ENCODE results near the gene PHGDH. TPM values are rescaled to one million over a fixed set of nuclear protein-coding genes. Genes with fewer than 3 reads are reported as not detected.
"Not testable (repeated sequence)": the region's sequence is repeated elsewhere in the genome, so short reads cannot be mapped to it uniquely, and the experiment has no call there.

PHGDH gene
- total and polyA plus RNA-seq, 8 donors = 2.3 to 45.8 (median 25.6) TPM

DNA sequence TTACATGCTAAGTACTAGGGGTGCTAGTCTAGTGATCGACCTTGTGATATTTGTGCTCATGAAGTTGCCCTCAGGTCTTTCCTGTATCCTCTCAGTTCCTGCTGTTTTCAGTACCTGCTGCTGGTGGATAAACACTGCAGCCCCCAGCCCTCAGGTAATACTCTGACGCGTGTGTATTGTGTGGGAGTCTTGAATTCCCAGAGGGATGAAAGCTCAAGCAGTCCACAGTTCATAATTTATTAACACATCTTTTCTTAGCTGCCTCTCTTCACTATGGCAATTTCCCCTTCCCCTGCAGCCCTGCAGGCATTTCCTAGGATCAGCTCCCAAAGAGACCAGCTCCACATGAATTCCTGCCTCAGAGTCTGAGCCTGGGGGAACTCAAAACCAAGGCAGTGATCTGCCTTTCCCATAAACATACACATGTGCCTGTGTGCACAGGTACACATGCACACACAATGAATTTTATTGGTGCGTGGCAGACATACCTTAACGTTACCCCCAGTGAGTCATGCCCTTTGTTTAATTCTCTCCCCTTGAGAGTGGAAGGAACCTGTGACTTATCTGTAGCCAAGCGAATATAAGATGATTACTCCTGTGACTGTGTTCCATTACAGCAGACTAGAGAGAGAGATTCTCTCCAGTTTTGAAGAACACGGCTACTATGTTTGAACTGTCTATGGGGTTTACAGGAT, 71.0 kb downstream of the PHGDH start:
- 48 to 65% (median 57%) methylated on average over 7 of the region's 7 CpGs for WGBS, 5 donors
- Histone ChIP-seq H3K27me3 (no peaks in the 10 kb centered on the region), H3K4me1 (peaks cover 13 to 58% (median 47%) of the 10 kb centered on the region in 4 donors), H3K36me3 (no peaks in the 10 kb centered on the region), H3K27ac (peak overlapping the region in 1 of 5 donors; percentile 28), H3K9me3 (no peaks in the 10 kb centered on the region), H3K4me3 (no peak overlapping the region)
- TF ChIP-seq, protein P1, sequence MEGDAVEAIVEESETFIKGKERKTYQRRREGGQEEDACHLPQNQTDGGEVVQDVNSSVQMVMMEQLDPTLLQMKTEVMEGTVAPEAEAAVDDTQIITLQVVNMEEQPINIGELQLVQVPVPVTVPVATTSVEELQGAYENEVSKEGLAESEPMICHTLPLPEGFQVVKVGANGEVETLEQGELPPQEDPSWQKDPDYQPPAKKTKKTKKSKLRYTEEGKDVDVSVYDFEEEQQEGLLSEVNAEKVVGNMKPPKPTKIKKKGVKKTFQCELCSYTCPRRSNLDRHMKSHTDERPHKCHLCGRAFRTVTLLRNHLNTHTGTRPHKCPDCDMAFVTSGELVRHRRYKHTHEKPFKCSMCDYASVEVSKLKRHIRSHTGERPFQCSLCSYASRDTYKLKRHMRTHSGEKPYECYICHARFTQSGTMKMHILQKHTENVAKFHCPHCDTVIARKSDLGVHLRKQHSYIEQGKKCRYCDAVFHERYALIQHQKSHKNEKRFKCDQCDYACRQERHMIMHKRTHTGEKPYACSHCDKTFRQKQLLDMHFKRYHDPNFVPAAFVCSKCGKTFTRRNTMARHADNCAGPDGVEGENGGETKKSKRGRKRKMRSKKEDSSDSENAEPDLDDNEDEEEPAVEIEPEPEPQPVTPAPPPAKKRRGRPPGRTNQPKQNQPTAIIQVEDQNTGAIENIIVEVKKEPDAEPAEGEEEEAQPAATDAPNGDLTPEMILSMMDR (IDR thresholded peaks at IDR 0.05) = no peak
- TF ChIP-seq POLR2AphosphoS5 (IDR thresholded peaks at IDR 0.05) = no peak
- no peak for TF ChIP-seq POLR2A (IDR thresholded peaks at IDR 0.05)
- TF ChIP-seq EP300 (IDR thresholded peaks at IDR 0.05) = no peak
- DNase-seq = peak in 1 of 2 donors; percentile 59
- intact Hi-C loops (cut with DNase I; ENCODE audit: low total_unique reads) = no loop called here

DNA sequence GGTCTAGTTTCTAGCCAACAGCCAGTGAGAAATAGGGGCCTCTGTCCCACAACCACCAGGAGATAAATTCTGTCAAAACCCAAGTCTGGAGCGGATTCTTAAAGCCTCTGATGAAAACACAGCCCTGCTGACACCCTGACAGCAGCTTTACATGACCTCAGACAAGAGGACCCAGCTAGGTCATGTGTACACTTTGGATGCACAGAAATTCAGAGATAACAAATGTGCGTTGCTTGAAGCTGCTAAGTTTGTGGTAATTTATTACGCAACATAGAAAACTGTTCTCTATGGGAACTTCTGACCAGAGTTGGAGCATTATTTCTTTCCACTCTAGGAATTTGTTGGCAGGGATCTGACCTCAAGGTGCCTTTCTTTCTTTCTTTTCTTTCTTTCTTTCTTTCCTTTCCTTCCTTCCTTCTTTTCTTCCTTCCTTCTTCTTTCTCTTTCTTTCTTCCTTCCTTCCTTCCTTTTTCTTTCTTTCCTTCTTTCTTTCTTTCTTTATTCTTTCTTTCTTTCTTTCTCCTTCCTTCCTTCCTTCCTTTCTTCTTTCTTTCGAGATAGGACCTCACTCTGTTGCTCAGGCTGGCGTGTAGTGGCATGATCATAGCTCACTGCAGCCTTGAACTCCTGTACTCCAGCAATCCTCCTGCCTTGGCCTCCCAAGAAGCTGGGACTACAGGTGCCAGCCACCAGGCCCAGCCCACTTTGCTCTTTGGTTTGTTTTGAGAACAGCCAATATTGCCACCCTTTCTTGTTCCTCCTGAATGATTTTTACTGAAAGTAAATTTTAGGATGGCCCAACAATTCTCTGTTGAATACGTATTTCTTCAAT, 71.8 kb downstream of the PHGDH start:
- 72 to 76% (median 73%) methylated on average over 6 of the region's 6 CpGs for WGBS, 5 donors
- DNase-seq = peak in 1 of 2 donors; percentile 33
- Histone ChIP-seq H3K27ac (peak overlapping the region in 2 of 5 donors; percentile 18 to 64), H3K27me3 (no peaks in the 10 kb centered on the region), H3K4me3 (no peak overlapping the region), H3K9me3 (no peaks in the 10 kb centered on the region), H3K4me1 (peaks cover 13 to 65% (median 50%) of the 10 kb centered on the region in 4 donors), H3K36me3 (no peaks in the 10 kb centered on the region)
- intact Hi-C loops (cut with DNase I; ENCODE audit: low total_unique reads) = no loop called here
- TF ChIP-seq POLR2A (IDR thresholded peaks at IDR 0.05) = no peak
- TF ChIP-seq, protein P1 (IDR thresholded peaks at IDR 0.05) = no peak

DNA sequence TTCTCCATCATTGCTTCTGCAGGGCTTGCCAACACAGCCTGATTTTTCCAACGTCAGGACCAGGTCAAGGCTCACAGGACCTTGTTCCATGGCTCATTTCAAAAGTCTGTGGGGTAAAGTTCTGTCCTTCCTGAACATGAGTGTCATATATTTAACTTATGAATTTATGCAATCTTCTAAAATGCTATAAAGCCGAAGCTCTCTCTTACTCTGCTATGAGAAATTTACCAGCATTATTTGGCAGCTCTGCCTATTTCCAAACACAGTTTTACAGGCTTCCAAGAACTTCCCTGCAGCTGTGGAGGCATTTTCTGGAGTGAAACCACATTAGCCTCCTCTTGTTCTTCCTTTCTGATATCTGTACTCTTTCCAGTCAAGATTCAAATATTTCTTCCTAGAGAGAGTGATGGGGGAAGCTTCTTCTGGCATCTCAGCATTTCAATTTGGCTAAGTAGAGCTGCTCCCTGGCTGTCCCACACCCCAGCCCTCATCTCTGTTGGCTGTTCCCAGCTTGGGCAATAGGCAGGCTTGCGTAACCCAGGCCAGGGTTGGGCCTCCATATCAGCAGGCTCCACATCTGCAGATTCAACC, 72.6 kb downstream of the PHGDH start:
- Histone ChIP-seq H3K9me3 (no peaks in the 10 kb centered on the region), H3K36me3 (no peaks in the 10 kb centered on the region), H3K4me1 (peaks cover 10 to 66% (median 47%) of the 10 kb centered on the region in 4 donors), H3K27me3 (no peaks in the 10 kb centered on the region), H3K4me3 (no peak overlapping the region), H3K27ac (peak overlapping the region in 2 of 5 donors; percentile 18 to 64)
- peak in 1 of 2 donors; percentile 69 for DNase-seq
- 42 to 63% (median 58%) methylated on average over 3 of the region's 3 CpGs for WGBS, 5 donors
- intact Hi-C loops (cut with DNase I; ENCODE audit: low total_unique reads) = no loop called here
- TF ChIP-seq EP300 (IDR thresholded peaks at IDR 0.05) (no peak), POLR2AphosphoS5 (IDR thresholded peaks at IDR 0.05) (no peak), POLR2A (IDR thresholded peaks at IDR 0.05) (no peak)
- TF ChIP-seq, protein P1 (IDR thresholded peaks at IDR 0.05) = no peak

DNA sequence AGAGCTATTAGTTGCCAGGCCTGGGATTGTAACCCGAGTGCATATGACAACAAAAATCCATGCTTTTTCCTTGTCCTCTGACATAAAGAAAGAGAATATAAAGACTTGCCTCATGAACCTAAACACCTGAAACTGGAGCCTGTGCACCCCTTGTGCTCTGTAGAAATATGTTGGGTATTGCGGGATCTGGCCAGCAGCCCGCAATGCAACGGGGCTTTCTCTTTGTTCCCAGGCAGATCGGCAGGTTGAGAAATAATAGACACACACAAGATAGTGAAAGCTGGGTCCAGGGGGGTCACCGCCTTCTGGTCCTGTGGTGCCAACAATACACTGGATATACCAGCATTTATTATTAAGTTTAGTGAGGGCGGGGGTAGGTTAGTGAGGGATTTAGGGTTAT, 74.3 kb downstream of the PHGDH start:
- H3K36me3 ChIP-seq; H3K9me3 ChIP-seq; H3K4me3 ChIP-seq; DNase-seq; intact Hi-C loops (cut with DNase I; ENCODE audit: low total_unique reads); H3K27me3 ChIP-seq: not testable (repeated sequence)
- WGBS, 5 donors = 33 to 62% (median 59%) methylated on average over 7 of the region's 7 CpGs
- H3K4me1 ChIP-seq = peaks cover 7 to 64% (median 41%) of the 10 kb centered on the region in 4 donors
- peak overlapping the region in 2 of 5 donors; percentile 30 to 64 for H3K27ac ChIP-seq

DNA sequence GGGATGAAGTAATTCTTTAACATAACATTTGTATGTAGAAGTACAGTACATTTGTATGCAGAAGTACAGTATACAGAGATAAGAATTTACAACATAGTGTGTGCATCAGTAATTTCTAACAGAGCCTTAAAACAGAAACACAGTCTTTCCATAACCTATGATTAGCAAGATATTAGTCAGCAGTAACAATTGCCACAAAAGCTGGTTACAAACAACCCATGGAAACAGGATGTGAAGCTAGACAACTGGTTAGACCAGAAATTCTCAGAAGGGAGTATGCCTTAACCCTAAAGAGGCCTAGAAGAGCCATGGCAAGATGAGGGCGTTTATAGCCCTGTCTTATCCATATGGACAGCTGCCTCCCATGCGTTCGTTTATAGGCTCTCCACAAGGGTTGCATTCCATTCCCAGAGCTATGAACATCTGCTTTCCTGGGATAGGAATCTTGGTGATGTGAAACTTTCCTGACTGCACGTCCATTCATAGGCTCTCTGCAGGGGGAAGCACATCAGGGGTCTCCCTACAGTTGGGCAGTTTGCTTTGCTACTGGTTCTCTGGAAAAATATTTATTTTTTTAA, 74.8 kb downstream of the PHGDH start:
- H3K4me3 ChIP-seq; DNase-seq; intact Hi-C loops (cut with DNase I; ENCODE audit: low total_unique reads); H3K9me3 ChIP-seq; H3K27me3 ChIP-seq; H3K36me3 ChIP-seq: not testable (repeated sequence)
- Histone ChIP-seq H3K4me1 (peaks cover 7 to 67% (median 46%) of the 10 kb centered on the region in 4 donors), H3K27ac (peak overlapping the region in 4 of 5 donors; percentile 7 to 64 (median 27))
- WGBS, 5 donors = 46 to 63% (median 56%) methylated on average over 4 of the region's 4 CpGs
